ENCODE measurements around the gene FCER1G. TPM values are rescaled to one million over a fixed set of nuclear protein-coding genes. Genes with fewer than 3 reads are reported as not detected.

Gene FCER1G
- total and polyA plus RNA-seq, 9 of the 15 experiments (the other 6 are each of a cell fraction or from before 2014, with no cell fraction given): 0.15 to 0.69 (median 0.31) TPM; not detected in 2

- TF ChIP-seq REST (IDR thresholded peaks at IDR 0.05; ENCODE audit: borderline replicate concordance) (peak; percentile 48), REST (CRISPR knock-in tag; IDR thresholded peaks at IDR 0.05; ENCODE audit: low read depth) (no peak), PKNOX1 (IDR thresholded peaks at IDR 0.05) (peak; percentile 27; the same call in 1 of the 2 replicates), LCOR (CRISPR knock-in tag; IDR thresholded peaks at IDR 0.05) (no peak), SNIP1 (IDR thresholded peaks at IDR 0.05; ENCODE audit: low read depth) (no peak), E2F4 (CRISPR knock-in tag; IDR thresholded peaks at IDR 0.05; ENCODE audit: low read depth) (no peak), ZNF232 (CRISPR knock-in tag; IDR thresholded peaks at IDR 0.05) (no peak)
- no TSS peak for BruUV-seq (replicated peaks)
- no peaks in the 10 kb centered on the region; the same call in 1 of the 2 replicates for H3K9me3 ChIP-seq (replicated peaks; ENCODE audit: control insufficient read depth, insufficient read depth, low read depth, low read length)
- H3K9ac ChIP-seq (ENCODE audit: insufficient read depth in 1 of 2, low read depth in 2 of 2, low read length in 2 of 2): no peak overlapping the region
- no peaks in the 10 kb centered on the region for H3K36me3 ChIP-seq (ENCODE audit: control insufficient read depth, insufficient read depth, low read length)
- no peak overlapping the region for H3K27ac ChIP-seq (ENCODE audit: extremely low read depth, low read depth, low read length)
- no peak for FAIRE-seq
- DNase-seq (ENCODE audit: extremely low read depth in 1 of 4, low spot score in 3 of 4): no peak
- H3K4me3 ChIP-seq: no peak overlapping the region
- H3K79me2 ChIP-seq (ENCODE audit: control insufficient read depth, insufficient read depth, low read length): no peaks in the 10 kb centered on the region
- H3K4me2 ChIP-seq (ENCODE audit: insufficient read depth, low read length): no peak overlapping the region
- intact Hi-C loops (cut with micrococcal nuclease) (no loop called here), in situ Hi-C loops (cut with MboI) (no loop called here)
- ChIA-PET CTCF (ENCODE audit: low intra/inter-chr PET ratio) (no interaction called here), POLR2A (interaction anchor here (0.6 to 2.1 kb wide), 4 partner anchors 13 to 33 kb away, joined by 3 to 7 read pairs (median 4); no protein-coding TSS in a partner anchor)
- peaks cover 33 to 47% of the 10 kb centered on the region in 2 experiments; a peak in 4 of 5 replicates for H3K27me3 ChIP-seq (ENCODE audit: control insufficient read depth in 2 of 2, insufficient read depth in 2 of 2, low read length in 2 of 2)
- H3K4me1 ChIP-seq (replicated peaks in 1 of 2; ENCODE audit: control insufficient read depth in 2 of 2, insufficient read depth in 2 of 2, low read length in 2 of 2): peaks cover 0 to 7% of the 10 kb centered on the region in 2 experiments; a peak in 3 of 5 replicates
- H3K9me1 ChIP-seq (ENCODE audit: control insufficient read depth, insufficient read depth, low read length): no peaks in the 10 kb centered on the region
- 20% methylated on average over 12 of the region's 12 CpGs for WGBS (ENCODE audit: insufficient coverage, low coverage, missing lambda C conversion rate)
- H2AFZ ChIP-seq (ENCODE audit: low read depth, low read length): no peak overlapping the region
- no peaks in the 10 kb centered on the region for H4K20me1 ChIP-seq (replicated peaks; ENCODE audit: control insufficient read depth, insufficient read depth, low read length)
- ATAC-seq: no peak; the same call in 2 of the 3 replicates
Measured at GRCh38 chr1:161261261-161262235, 46.5 kb downstream of the FCER1G start.
